H1 (cell line): ENCODE data around the gene MYO15B. TPM values are rescaled to one million over a fixed set of nuclear protein-coding genes. Genes with fewer than 3 reads are reported as not detected.

ENCODE experiments used
- CTCF ChIA-PET: fragments of 300-600 bp; sonication (Branson Sonifier 250); formaldehyde crosslinking; loops from one replicate; lab custom pipeline; 2021; ENCODE audit not compliant: partially characterized antibody; lab: Charles Lee
- POLR2A ChIA-PET: fragments of 300-600 bp; sonication (Branson Sonifier 250); formaldehyde crosslinking; loops from one replicate; lab custom pipeline; 2021; ENCODE audit warnings: inconsistent platforms; ENCODE audit not compliant: partially characterized antibody; lab: Charles Lee
- DNase-seq, 2 experiments: peaks; one replicate each; pipeline versions ENCODE4 v3.0.0 to v3.0.0-alpha.2; 2010 to 2022; ENCODE audit warnings: low spot score in 2 of 2, low read depth in 1 of 2, mixed read lengths in 1 of 2
- FAIRE-seq: peaks from 2 replicates; lab custom pipeline; 2011; peaks lifted over from hg19 to GRCh38; lab: Jason Lieb, UNC
- H2AFZ ChIP-seq: 2 replicates; pipeline ENCODE4 v1.8.1; 2012; ENCODE audit warnings: low read length, inconsistent platforms
- H2AK5ac ChIP-seq: 2 replicates; pipeline ENCODE4 v1.6.1; 2013; ENCODE audit warnings: low read depth, low read length
- H2BK120ac ChIP-seq: replicated peaks from 2 replicates; pipeline ENCODE3; 2013; ENCODE audit warnings: low read depth, low read length, inconsistent platforms
- H2BK12ac ChIP-seq: 2 replicates; pipeline ENCODE4 v1.6.1; 2013; ENCODE audit warnings: low read depth, low read length
- H2BK15ac ChIP-seq: 2 replicates; pipeline ENCODE4 v1.6.1; 2013; ENCODE audit warnings: low read length
- H2BK20ac ChIP-seq: 2 replicates; pipeline ENCODE4 v1.6.1; 2013; ENCODE audit warnings: low read length
- H2BK5ac ChIP-seq: 2 replicates; pipeline ENCODE4 v1.6.1; 2013; ENCODE audit warnings: low read depth, low read length
- H3K14ac ChIP-seq: 2 replicates; pipeline ENCODE4 v1.6.1; 2013; ENCODE audit warnings: inconsistent platforms; ENCODE audit not compliant: insufficient read length
- H3K18ac ChIP-seq: 2 replicates; pipeline ENCODE4 v1.6.1; 2013; ENCODE audit warnings: low read length; ENCODE audit errors: extremely low read depth
- H3K23ac ChIP-seq: 2 replicates; pipeline ENCODE4 v1.6.1; 2013; ENCODE audit warnings: inconsistent platforms; ENCODE audit not compliant: insufficient read length
- H3K23me2 ChIP-seq: 2 replicates; pipeline ENCODE4 v1.6.1; 2013; ENCODE audit warnings: low read depth, low read length
- H3K27ac ChIP-seq: 2 replicates; pipeline ENCODE4 v1.6.1; 2011; ENCODE audit warnings: low read depth, low read length, inconsistent platforms
- H3K27me3 ChIP-seq, 4 experiments: replicated peaks in 1 of 4; 1 replicate in 1 of 4; 2 replicates in 3 of 4; pipeline versions ENCODE4 v1.6.1 to v1.8.1; 2011 to 2013; ENCODE audit warnings: low read length in 3 of 4, mild to moderate bottlenecking in 3 of 4, inconsistent platforms in 2 of 4, mixed read lengths in 2 of 4, moderate library complexity in 1 of 4; ENCODE audit not compliant: control insufficient read depth in 3 of 4, insufficient read depth in 3 of 4; ENCODE audit errors: extremely low read depth in 1 of 4
- H3K36me3 ChIP-seq, 4 experiments: 2 replicates each; pipeline versions ENCODE4 v1.6.1 to v1.8.1; 2011 to 2013; ENCODE audit warnings: mild to moderate bottlenecking in 4 of 4, low read length in 3 of 4, moderate library complexity in 2 of 4, control low read depth in 1 of 4, inconsistent platforms in 1 of 4; ENCODE audit not compliant: insufficient read depth in 4 of 4, control insufficient read depth in 2 of 4
- H3K4ac ChIP-seq: replicated peaks from 2 replicates; pipeline ENCODE3; 2013; ENCODE audit warnings: low read length, low read depth, mixed read lengths, inconsistent platforms; ENCODE audit not compliant: insufficient read length
- H3K4me1 ChIP-seq, 4 experiments: replicated peaks in 1 of 4; 1 replicate in 1 of 4; 2 replicates in 3 of 4; pipeline versions ENCODE4 v1.6.1 to v1.8.1; 2011 to 2013; ENCODE audit warnings: low read length in 3 of 4, inconsistent platforms in 2 of 4, mixed read lengths in 1 of 4; ENCODE audit not compliant: insufficient read depth in 4 of 4, control insufficient read depth in 3 of 4
- H3K4me2 ChIP-seq, 2 experiments: 2 replicates each; pipeline versions ENCODE4 v1.6.1 to v1.8.1; 2011 to 2013; ENCODE audit warnings: low read depth in 2 of 2, low read length in 2 of 2, control low read depth in 1 of 2, inconsistent platforms in 1 of 2, mild to moderate bottlenecking in 1 of 2; ENCODE audit not compliant: insufficient read depth in 1 of 2
- H3K4me3 ChIP-seq, 4 experiments: fragments of 200-600, 300-600 bp in 1 of 4; sonication (generic), shearing (Covaris generic), sonication (Bioruptor Twin) in 1 of 4; 2 replicates each; pipeline versions ENCODE4 v1.5.1 to v1.8.1; 2011 to 2016; ENCODE audit warnings: low read length in 4 of 4, low read depth in 3 of 4, control low read depth in 2 of 4, inconsistent platforms in 2 of 4, mild to moderate bottlenecking in 2 of 4, mixed read lengths in 1 of 4, moderate library complexity in 1 of 4; ENCODE audit not compliant: insufficient read depth in 2 of 4; ENCODE audit errors: extremely low read depth in 1 of 4
- H3K56ac ChIP-seq: replicated peaks from 2 replicates; pipeline ENCODE3; 2013; ENCODE audit warnings: low read depth, mild to moderate bottlenecking, mixed read lengths, low read length, inconsistent platforms; ENCODE audit not compliant: insufficient read length
- H3K79me1 ChIP-seq: 2 replicates; pipeline ENCODE4 v1.6.1; 2013; ENCODE audit warnings: low read depth, low read length, control low read depth
- H3K79me2 ChIP-seq, 2 experiments: 2 replicates each; pipeline versions ENCODE4 v1.6.1 to v1.8.1; 2012 to 2013; ENCODE audit warnings: low read length in 2 of 2, mild to moderate bottlenecking in 2 of 2, inconsistent platforms in 1 of 2; ENCODE audit not compliant: insufficient read depth in 2 of 2, control insufficient read depth in 1 of 2
- H3K9ac ChIP-seq, 4 experiments: replicated peaks in 1 of 4; 1 replicate in 1 of 4; 2 replicates in 3 of 4; pipeline versions ENCODE4 v1.6.1 to v1.8.1; 2011 to 2013; ENCODE audit warnings: low read depth in 3 of 4, low read length in 3 of 4, control low read depth in 2 of 4, mild to moderate bottlenecking in 2 of 4, moderate library complexity in 2 of 4, inconsistent platforms in 1 of 4; ENCODE audit errors: extremely low read depth in 1 of 4
- H3K9me3 ChIP-seq, 2 experiments: 2 replicates each; pipeline versions ENCODE4 v1.6.1 to v1.8.1; 2012 to 2013; ENCODE audit warnings: mild to moderate bottlenecking in 2 of 2, moderate library complexity in 2 of 2, control low read depth in 1 of 2, inconsistent platforms in 1 of 2, low read depth in 1 of 2, low read length in 1 of 2, mixed read lengths in 1 of 2; ENCODE audit not compliant: insufficient read depth in 2 of 2
- H4K20me1 ChIP-seq, 2 experiments: replicated peaks in 1 of 2; 2 replicates each; pipeline versions ENCODE3 to v1.8.1; 2011 to 2013; ENCODE audit warnings: inconsistent platforms in 2 of 2, low read length in 2 of 2, mild to moderate bottlenecking in 1 of 2; ENCODE audit not compliant: insufficient read depth in 2 of 2, control insufficient read depth in 1 of 2
- H4K5ac ChIP-seq: 2 replicates; pipeline ENCODE4 v1.6.1; 2013; ENCODE audit warnings: low read length, low read depth, mixed read lengths, inconsistent platforms; ENCODE audit not compliant: insufficient read length
- H4K8ac ChIP-seq: 2 replicates; pipeline ENCODE4 v1.8.0; 2013; ENCODE audit warnings: mild to moderate bottlenecking, moderate library complexity, low read length, inconsistent platforms; ENCODE audit not compliant: insufficient read depth; ENCODE audit errors: extremely low read depth
- H4K91ac ChIP-seq: replicated peaks from 2 replicates; pipeline ENCODE3; 2013; ENCODE audit warnings: low read length, mixed read lengths, inconsistent platforms; ENCODE audit not compliant: insufficient read length
- CTCF ChIP-seq, 3 experiments: IDR thresholded peaks; 1 replicate in 2 of 3; 2 replicates in 1 of 3; pipeline versions ENCODE4 v1.5.1 to v1.6.1; 2011; ENCODE audit warnings: low read length in 3 of 3, mild to moderate bottlenecking in 3 of 3, inconsistent platforms in 2 of 3, low read depth in 1 of 3, moderate library complexity in 1 of 3; ENCODE audit not compliant: insufficient read depth in 1 of 3; ENCODE audit errors: control extremely low read depth in 1 of 3
- E2F6 ChIP-seq: IDR thresholded peaks from 2 replicates; pipeline ENCODE4 v1.6.1; 2012; ENCODE audit warnings: inconsistent platforms
- MAX ChIP-seq: IDR thresholded peaks from 2 replicates; pipeline ENCODE4 v1.6.1; 2012; ENCODE audit warnings: inconsistent platforms
- RAD21 ChIP-seq, 2 experiments: IDR thresholded peaks in 1 of 2; conservative IDR thresholded peaks in 1 of 2; 2 replicates each; pipeline ENCODE4 v1.6.1; 2011; ENCODE audit warnings: low read depth in 2 of 2, low read length in 2 of 2, improper control_type of control experiment in 1 of 2, inconsistent platforms in 1 of 2, mild to moderate bottlenecking in 1 of 2, moderate library complexity in 1 of 2
- TAF7 ChIP-seq: optimal IDR thresholded peaks from 2 replicates; pipeline ENCODE3; 2011; ENCODE audit warnings: low read depth, mild to moderate bottlenecking, inconsistent platforms, low read length, moderate library complexity, borderline replicate concordance
- WGBS, 2 experiments: shearing (Covaris generic) in 1 of 2; methylation state at CpG; one replicate each; pipeline versions ENCODE4 v1.1.6 to v1.1.7; 2013 to 2015; ENCODE audit warnings: low lambda C conversion rate in 2 of 2, mixed read lengths in 2 of 2, inconsistent platforms in 1 of 2, low coverage in 1 of 2, missing lambda C conversion rate in 1 of 2; ENCODE audit not compliant: insufficient replicate concordance in 2 of 2, insufficient coverage in 1 of 2, insufficient read length in 1 of 2; ENCODE audit errors: extremely low coverage in 1 of 2, missing lambda C conversion rate in 1 of 2; 5-methylcytosine and 5-hydroxymethylcytosine counted together
- polyA plus RNA-seq, 7 experiments: library from polyadenylated mRNA; depleted of rRNA in 3 of 7; stranded (reverse) in 5 of 7; unstranded in 2 of 7; fragments of >200 nt in 5 of 7; fragments of 200-250 nt in 2 of 7; gene quantifications; 1 replicate in 5 of 7; 2 replicates in 1 of 7; 4 replicates in 1 of 7; pipeline versions ENCODE4 v1.2.1 to v1.2.3, GENCODE V29; 2011 to 2013; ENCODE audit warnings: missing spikeins in 2 of 7, mixed read lengths in 2 of 7
- total RNA-seq: library from RNA; stranded (reverse); fragmentation: NEBNext Ultra II Directional; extraction: Animal tissue kit (Norgen Biotek cat#: 25700); gene quantifications from 2 replicates; pipeline ENCODE4 v1.2.1, GENCODE V29; 2021

Gene MYO15B
- total and polyA plus RNA-seq, 2 of the 8 experiments (the other 6 are each of a cell fraction or from before 2014, with no cell fraction given): 7.1 to 11.2 TPM

GRCh38 chr17:75615301-75615700, 27.7 kb downstream of the MYO15B start:
- no peak overlapping the region for H2BK20ac ChIP-seq
- H2AFZ ChIP-seq: no peak overlapping the region
- WGBS, 2 experiments: 92% methylated on average over 11 of the region's 11 CpGs; no CpG with 5 or more reads in 1 of the 2 experiments
- FAIRE-seq (no peak), DNase-seq (no peak)
- no peak overlapping the region for H3K18ac ChIP-seq
- H3K79me1 ChIP-seq: no peaks in the 10 kb centered on the region
- ChIA-PET POLR2A (interaction anchor here (1.1 to 1.2 kb wide), 2 partner anchors 11 to 41 kb away, joined by 3 to 4 read pairs; no protein-coding TSS in a partner anchor), CTCF (interaction anchor here (0.8 to 59.2 kb wide), 7 partner anchors 9 to 137 kb away, joined by 3 to 2200 read pairs (median 13); partner anchors contain the start of genes RECQL5, SAP30BP, SMIM5 and TSEN54)
- no peak overlapping the region for H2BK120ac ChIP-seq
- H3K9me3 ChIP-seq: no peaks in the 10 kb centered on the region
- no peak overlapping the region for H3K4me3 ChIP-seq
- H3K36me3 ChIP-seq: no peaks in the 10 kb centered on the region
- no peak overlapping the region for H2AK5ac ChIP-seq
- H3K23me2 ChIP-seq: no peaks in the 10 kb centered on the region
- H3K4me2 ChIP-seq: no peak overlapping the region
- H3K9ac ChIP-seq: no peak overlapping the region
- peaks cover 0 to 1% of the 10 kb centered on the region in 2 experiments for H4K20me1 ChIP-seq
- no peak overlapping the region for H3K56ac ChIP-seq
- H3K27me3 ChIP-seq: no peaks in the 10 kb centered on the region
- peak; percentile 14 to 28; a peak in 1 of 4 replicates for TF ChIP-seq RAD21 (IDR thresholded peaks at IDR 0.05 in 1 of 2, conservative IDR thresholded peaks at IDR 0.05 in 1 of 2; ENCODE audit: low read depth in 2 of 2, low read length in 2 of 2)
- peak; percentile 25 to 71 (median 31) for TF ChIP-seq CTCF (IDR thresholded peaks at IDR 0.05; ENCODE audit: control extremely low read depth in 1 of 3, insufficient read depth in 1 of 3, low read depth in 1 of 3, low read length in 3 of 3)
- TF ChIP-seq TAF7: no peak
- 0 out of 2 replicates have a peak, but pooled peaks have one; percentile 19 for TF ChIP-seq E2F6
- no peak for TF ChIP-seq MAX
- peaks cover 0 to 4% (median 1%) of the 10 kb centered on the region in 4 experiments; a peak in 4 of 7 replicates for H3K4me1 ChIP-seq
- H3K23ac ChIP-seq: no peak overlapping the region
- no peak overlapping the region for H2BK15ac ChIP-seq
- H4K8ac ChIP-seq: no peak overlapping the region
- no peak overlapping the region for H4K5ac ChIP-seq
- H2BK12ac ChIP-seq: peak overlapping the region; percentile 60; the same call in 1 of the 2 replicates
- no peak overlapping the region for H3K4ac ChIP-seq
- H2BK5ac ChIP-seq: no peak overlapping the region; the same call in 1 of the 2 replicates
- no peak overlapping the region for H3K27ac ChIP-seq
- no peak overlapping the region for H3K14ac ChIP-seq
- H4K91ac ChIP-seq: no peak overlapping the region
- H3K79me2 ChIP-seq: no peaks in the 10 kb centered on the region
